Vagina (tissue), 2 donors: ENCODE measurements around the gene SRRM3. TPM values are rescaled to one million over a fixed set of nuclear protein-coding genes. Genes with fewer than 3 reads are reported as not detected.

Source experiments
- DNase-seq, 2 donors: peaks; one replicate each; pipeline ENCODE4 v3.0.0-alpha.2; 2017; ENCODE audit errors: extremely low spot score in 2 of 2
- H3K27ac ChIP-seq: fragments of 200-600 bp; sonication (generic); one replicate; pipeline ENCODE4 v1.5.1; 2019
- H3K27me3 ChIP-seq: fragments of 200-600 bp; sonication (generic); one replicate; pipeline ENCODE4 v1.5.1; 2019
- H3K36me3 ChIP-seq, 2 donors: fragments of 200-600 bp; sonication (generic); one replicate each; pipeline ENCODE4 v1.5.1; 2017 to 2019
- H3K4me1 ChIP-seq: fragments of 200-600 bp; sonication (generic); one replicate; pipeline ENCODE4 v1.5.1; 2019
- H3K4me3 ChIP-seq, 2 donors: fragments of 200-600 bp; sonication (generic); 1 replicate in 1 of 2; 2 replicates in 1 of 2; pipeline ENCODE4 v1.5.1; 2016 to 2019
- H3K9me3 ChIP-seq: fragments of 200-600 bp; sonication (generic); one replicate; pipeline ENCODE4 v1.5.1; 2019
- POLR2A ChIP-seq, 2 donors: fragments of 450-650 bp; IDR thresholded peaks; one replicate each; pipeline ENCODE4 v1.6.1; 2017; ENCODE audit warnings: antibody characterized with exemption in 2 of 2, mild to moderate bottlenecking in 2 of 2, moderate library complexity in 2 of 2
- POLR2AphosphoS5 ChIP-seq, 2 donors: sonication (generic); formaldehyde crosslinking; IDR thresholded peaks; one replicate each; pipeline ENCODE4 v1.9.0; 2017; ENCODE audit warnings: antibody characterized with exemption in 2 of 2, mild to moderate bottlenecking in 2 of 2, low read depth in 1 of 2; ENCODE audit not compliant: insufficient read depth in 1 of 2
- intact Hi-C: fragments of 100-400 bp; cut with DNase I; formaldehyde crosslinking; loops from one replicate; pipeline ENCODE4 v1.15.1; 2023
- total RNA-seq: library from RNA; depleted of rRNA; stranded (reverse); fragments of >200 nt; gene quantifications from one replicate; pipeline ENCODE4 v1.2.3, GENCODE V29; 2016
- TF ChIP-seq, protein P1 (sequence below), 3 experiments: fragments of 450-650 bp in 2 of 3; fragments of 200-600 bp in 1 of 3; sonication (generic) in 1 of 3; IDR thresholded peaks; one replicate each; pipeline ENCODE4 v1.5.1; 2017 to 2019; ENCODE audit warnings: antibody characterized with exemption in 3 of 3, mild to moderate bottlenecking in 2 of 3, moderate library complexity in 2 of 3

SRRM3 gene
- total RNA-seq, 1 donor from 2014 or later: 9.8 TPM

DNA sequence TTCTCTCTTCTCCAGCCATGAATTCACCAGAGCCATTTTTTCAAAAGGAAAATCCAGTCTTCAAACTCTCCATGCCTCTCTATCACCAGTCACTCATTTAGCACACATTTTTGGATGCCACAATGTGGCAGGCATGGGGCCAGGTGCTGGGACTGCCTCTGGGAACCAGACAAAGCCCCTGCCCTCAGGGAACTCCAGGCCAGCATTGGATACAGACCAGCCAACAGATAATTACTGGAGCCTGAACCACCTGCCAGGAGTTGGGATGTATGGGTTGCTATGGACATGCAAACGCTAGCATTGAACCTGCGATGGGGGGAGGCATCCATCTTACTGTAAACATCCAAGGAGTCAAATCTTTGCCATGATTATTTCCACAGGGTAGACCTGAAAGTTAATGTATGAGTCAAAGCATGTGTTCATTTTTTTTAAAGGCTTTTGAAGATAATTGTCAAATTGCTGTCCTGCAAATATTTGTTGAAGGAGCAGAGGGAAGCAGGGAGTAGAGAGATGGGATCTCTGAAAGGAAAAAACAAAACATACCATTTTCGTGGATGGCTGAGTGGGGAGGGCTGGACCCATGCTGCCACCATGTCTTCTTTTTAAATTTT is 43.2 kb downstream of the SRRM3 start:
- DNase-seq: no peak
- Histone ChIP-seq H3K4me1 (no peaks in the 10 kb centered on the region), H3K36me3 (no peaks in the 10 kb centered on the region), H3K4me3 (no peak overlapping the region), H3K9me3 (no peaks in the 10 kb centered on the region), H3K27me3 (no peaks in the 10 kb centered on the region), H3K27ac (no peak overlapping the region)
- TF ChIP-seq POLR2AphosphoS5 (IDR thresholded peaks at IDR 0.05; ENCODE audit: insufficient read depth in 1 of 2, low read depth in 1 of 2) (no peak), POLR2A (IDR thresholded peaks at IDR 0.05) (no peak)
- TF ChIP-seq, protein P1, sequence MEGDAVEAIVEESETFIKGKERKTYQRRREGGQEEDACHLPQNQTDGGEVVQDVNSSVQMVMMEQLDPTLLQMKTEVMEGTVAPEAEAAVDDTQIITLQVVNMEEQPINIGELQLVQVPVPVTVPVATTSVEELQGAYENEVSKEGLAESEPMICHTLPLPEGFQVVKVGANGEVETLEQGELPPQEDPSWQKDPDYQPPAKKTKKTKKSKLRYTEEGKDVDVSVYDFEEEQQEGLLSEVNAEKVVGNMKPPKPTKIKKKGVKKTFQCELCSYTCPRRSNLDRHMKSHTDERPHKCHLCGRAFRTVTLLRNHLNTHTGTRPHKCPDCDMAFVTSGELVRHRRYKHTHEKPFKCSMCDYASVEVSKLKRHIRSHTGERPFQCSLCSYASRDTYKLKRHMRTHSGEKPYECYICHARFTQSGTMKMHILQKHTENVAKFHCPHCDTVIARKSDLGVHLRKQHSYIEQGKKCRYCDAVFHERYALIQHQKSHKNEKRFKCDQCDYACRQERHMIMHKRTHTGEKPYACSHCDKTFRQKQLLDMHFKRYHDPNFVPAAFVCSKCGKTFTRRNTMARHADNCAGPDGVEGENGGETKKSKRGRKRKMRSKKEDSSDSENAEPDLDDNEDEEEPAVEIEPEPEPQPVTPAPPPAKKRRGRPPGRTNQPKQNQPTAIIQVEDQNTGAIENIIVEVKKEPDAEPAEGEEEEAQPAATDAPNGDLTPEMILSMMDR (IDR thresholded peaks at IDR 0.05): no peak
- intact Hi-C loops: no loop called here

DNA sequence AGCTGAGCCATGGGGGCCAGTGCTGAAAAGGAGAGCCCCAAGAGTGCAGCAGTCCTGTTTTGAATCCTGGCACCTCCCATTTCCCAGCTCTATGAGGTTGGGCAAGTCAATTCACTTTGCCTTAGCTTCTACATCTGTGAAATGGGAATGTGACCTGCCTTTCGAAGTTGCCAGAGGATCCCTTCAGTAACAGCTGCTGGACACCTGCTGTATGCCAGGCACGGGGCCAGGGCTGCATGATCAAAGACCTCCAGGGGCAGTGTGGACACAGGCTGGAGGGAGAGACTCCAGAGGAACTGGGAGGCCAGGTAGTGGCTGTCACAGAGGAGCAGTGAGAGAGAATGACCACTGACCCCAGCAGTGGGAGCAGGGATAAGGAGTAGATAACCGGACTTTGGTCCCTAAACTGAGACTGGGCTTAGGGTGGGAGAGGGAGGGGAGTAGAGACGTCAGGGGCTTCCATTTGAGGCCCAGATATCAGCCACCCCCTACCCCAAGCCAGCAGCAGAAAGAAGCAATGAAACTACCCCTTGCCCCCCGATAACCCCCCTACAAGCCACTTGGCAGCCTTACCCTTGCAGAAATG is 45.2 kb downstream of the SRRM3 start:
- TF ChIP-seq, protein P1 (IDR thresholded peaks at IDR 0.05): no peak
- TF ChIP-seq POLR2AphosphoS5 (IDR thresholded peaks at IDR 0.05; ENCODE audit: insufficient read depth in 1 of 2, low read depth in 1 of 2) (no peak), POLR2A (IDR thresholded peaks at IDR 0.05) (no peak)
- Histone ChIP-seq H3K4me1 (peaks cover 9% of the 10 kb centered on the region), H3K27ac (no peak overlapping the region), H3K9me3 (no peaks in the 10 kb centered on the region), H3K4me3 (no peak overlapping the region), H3K36me3 (no peaks in the 10 kb centered on the region), H3K27me3 (no peaks in the 10 kb centered on the region)
- intact Hi-C loops: no loop called here
- DNase-seq: no peak

DNA sequence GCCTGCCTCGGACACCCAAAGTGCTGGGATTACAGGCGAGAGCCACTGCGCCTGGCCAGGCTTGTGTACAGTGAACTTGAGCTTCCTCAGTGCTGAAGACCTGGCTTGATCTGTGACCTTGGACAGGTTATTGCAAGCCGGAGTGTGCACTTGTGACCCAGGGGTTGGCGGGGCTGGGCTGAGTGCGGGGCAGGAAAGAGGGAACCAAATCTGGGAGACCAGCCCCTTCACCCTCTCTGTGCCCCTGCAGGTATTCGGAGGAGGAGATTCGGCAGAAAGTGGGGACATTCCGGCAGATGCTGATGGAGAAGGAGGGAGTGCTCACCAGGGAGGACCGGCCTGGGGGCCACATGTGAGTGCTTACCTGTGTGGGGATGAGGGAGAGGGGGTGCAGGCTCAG is 46.2 kb downstream of the SRRM3 start:
- Histone ChIP-seq H3K4me3 (no peak overlapping the region), H3K9me3 (no peaks in the 10 kb centered on the region), H3K4me1 (peaks cover 9% of the 10 kb centered on the region), H3K36me3 (no peaks in the 10 kb centered on the region), H3K27ac (no peak overlapping the region), H3K27me3 (no peaks in the 10 kb centered on the region)
- DNase-seq: no peak
- TF ChIP-seq, protein P1 (IDR thresholded peaks at IDR 0.05): no peak
- TF ChIP-seq POLR2A (IDR thresholded peaks at IDR 0.05): no peak
- TF ChIP-seq POLR2AphosphoS5 (IDR thresholded peaks at IDR 0.05; ENCODE audit: insufficient read depth in 1 of 2, low read depth in 1 of 2): no peak
- intact Hi-C loops: no loop called here

DNA sequence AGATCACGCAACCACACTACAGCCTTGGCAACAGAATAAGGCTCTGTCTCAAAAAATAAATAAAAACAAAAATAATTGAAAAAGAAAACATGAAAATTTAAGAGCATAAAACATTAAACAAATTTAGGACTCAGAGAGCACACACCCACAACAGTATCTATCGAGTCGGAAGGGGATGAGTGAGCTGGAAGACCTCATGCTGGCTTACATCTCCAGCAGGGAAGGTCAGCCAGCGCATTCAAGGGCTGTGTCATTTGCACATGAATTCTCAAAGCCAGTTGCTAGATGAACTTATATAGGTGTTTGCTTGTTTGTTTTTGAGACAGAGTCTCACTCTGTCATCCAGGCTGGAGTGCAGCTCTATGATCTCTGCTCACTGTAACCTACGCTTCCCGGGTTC is 50.3 kb downstream of the SRRM3 start:
- no peaks in the 10 kb centered on the region for H3K36me3 ChIP-seq
- intact Hi-C loops: loop anchor here (10.0 kb wide), 1 partner anchor 537 kb away; no protein-coding TSS in a partner anchor
- H3K4me1 ChIP-seq: peaks cover 9% of the 10 kb centered on the region
- H3K9me3 ChIP-seq: no peaks in the 10 kb centered on the region
- no peak overlapping the region for H3K4me3 ChIP-seq
- H3K27ac ChIP-seq: no peak overlapping the region
- no peak for DNase-seq
- H3K27me3 ChIP-seq: no peaks in the 10 kb centered on the region
- TF ChIP-seq, protein P1 (IDR thresholded peaks at IDR 0.05): no peak
- TF ChIP-seq POLR2AphosphoS5 (IDR thresholded peaks at IDR 0.05; ENCODE audit: insufficient read depth in 1 of 2, low read depth in 1 of 2) (no peak), POLR2A (IDR thresholded peaks at IDR 0.05) (no peak)

DNA sequence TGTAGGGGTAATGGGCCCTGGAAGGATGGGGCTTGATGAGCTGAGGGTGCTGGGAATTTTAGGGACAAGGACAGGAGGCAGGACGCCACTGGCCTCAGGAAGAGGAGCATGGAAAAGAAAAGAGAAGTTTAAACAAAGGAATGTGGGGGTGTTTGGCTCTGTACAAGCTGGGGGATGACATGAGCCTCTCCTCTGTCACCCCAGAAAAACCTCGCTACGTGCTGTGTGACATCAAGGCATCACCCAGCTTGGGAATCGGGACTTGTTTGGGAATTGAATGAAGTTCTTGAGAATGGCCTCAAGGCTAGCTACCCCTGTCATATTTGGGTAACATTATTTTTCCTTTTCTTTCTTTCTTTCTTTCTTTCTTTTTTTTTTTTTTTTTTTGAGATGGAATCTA is 53.1 kb downstream of the SRRM3 start:
- H3K36me3 ChIP-seq: no peaks in the 10 kb centered on the region
- intact Hi-C loops: loop anchor here (10.0 kb wide), 1 partner anchor 540 kb away; no protein-coding TSS in a partner anchor
- TF ChIP-seq POLR2AphosphoS5 (IDR thresholded peaks at IDR 0.05; ENCODE audit: insufficient read depth in 1 of 2, low read depth in 1 of 2): no peak
- TF ChIP-seq, protein P1 (IDR thresholded peaks at IDR 0.05): no peak
- H3K27me3 ChIP-seq: no peaks in the 10 kb centered on the region
- no peak overlapping the region for H3K27ac ChIP-seq
- H3K4me1 ChIP-seq: peaks cover 13% of the 10 kb centered on the region
- H3K4me3 ChIP-seq: no peak overlapping the region
- H3K9me3 ChIP-seq: no peaks in the 10 kb centered on the region
- no peak for DNase-seq
